ENCODE results near the gene ZSWIM6.

- TF ChIP-seq CTCF (conservative IDR thresholded peaks at IDR 0.05; ENCODE audit: low read depth, low read length) (no peak), EZH2 (IDR thresholded peaks at IDR 0.05; ENCODE audit: low read length, unreplicated experiment) (no peak), EZH2phosphoT487 (IDR thresholded peaks at IDR 0.05; ENCODE audit: borderline replicate concordance, low read length) (no peak)
These were observed 240.9 kb downstream of the ZSWIM6 start for GRCh38 chr5:61572959-61573358.

Measured in PC-3 (cell line).